ENCODE results near the gene NCK2. TPM values are rescaled to one million over a fixed set of nuclear protein-coding genes. Genes with fewer than 3 reads are reported as not detected.

NCK2 gene
- total and polyA plus RNA-seq, 2 donors from 2014 or later: 22.8 to 52.9 TPM

DNA sequence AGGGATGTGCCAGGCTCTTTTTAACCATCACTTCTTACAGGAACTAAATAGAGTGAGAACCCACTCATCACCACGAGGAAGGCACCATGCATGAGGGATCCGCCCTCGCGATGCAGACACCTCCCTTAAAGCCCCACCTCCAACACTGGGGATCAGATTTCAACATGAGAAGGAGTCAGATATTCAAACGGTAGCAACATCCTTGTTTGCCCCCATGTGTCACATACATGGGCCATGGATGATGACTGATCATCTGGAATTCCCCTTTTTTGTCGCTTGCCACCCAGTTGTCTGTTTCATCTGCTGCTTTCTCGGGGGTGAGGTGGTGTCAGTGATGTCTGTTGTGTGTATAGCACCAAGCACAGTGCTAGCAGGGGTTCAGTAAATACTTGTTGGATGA lies 57.9 kb downstream of the NCK2 start:
- Histone ChIP-seq H3K9me3 (ENCODE audit: control insufficient read depth in 2 of 3, insufficient read depth in 1 of 3, low read length in 3 of 3) (no peaks in the 10 kb centered on the region), H3K27me3 (ENCODE audit: control insufficient read depth, insufficient read depth, low read length) (no peaks in the 10 kb centered on the region), H3K36me3 (ENCODE audit: control insufficient read depth in 2 of 3, insufficient read depth in 3 of 3, low read length in 3 of 3) (no peaks in the 10 kb centered on the region), H3K27ac (ENCODE audit: low read depth in 2 of 2, low read length in 2 of 2) (no peak overlapping the region), H3K9ac (ENCODE audit: low read length in 3 of 3) (no peak overlapping the region), H3K4me3 (ENCODE audit: low read length in 3 of 3) (no peak overlapping the region), H3K4me1 (ENCODE audit: control insufficient read depth in 2 of 3, insufficient read depth in 2 of 3, low read depth in 1 of 3, low read length in 3 of 3) (peaks cover 0 to 8% (median under 1%) of the 10 kb centered on the region in 3 donors)
- DNase-seq (no peak), FAIRE-seq (no peak)
- TF ChIP-seq, protein P1, sequence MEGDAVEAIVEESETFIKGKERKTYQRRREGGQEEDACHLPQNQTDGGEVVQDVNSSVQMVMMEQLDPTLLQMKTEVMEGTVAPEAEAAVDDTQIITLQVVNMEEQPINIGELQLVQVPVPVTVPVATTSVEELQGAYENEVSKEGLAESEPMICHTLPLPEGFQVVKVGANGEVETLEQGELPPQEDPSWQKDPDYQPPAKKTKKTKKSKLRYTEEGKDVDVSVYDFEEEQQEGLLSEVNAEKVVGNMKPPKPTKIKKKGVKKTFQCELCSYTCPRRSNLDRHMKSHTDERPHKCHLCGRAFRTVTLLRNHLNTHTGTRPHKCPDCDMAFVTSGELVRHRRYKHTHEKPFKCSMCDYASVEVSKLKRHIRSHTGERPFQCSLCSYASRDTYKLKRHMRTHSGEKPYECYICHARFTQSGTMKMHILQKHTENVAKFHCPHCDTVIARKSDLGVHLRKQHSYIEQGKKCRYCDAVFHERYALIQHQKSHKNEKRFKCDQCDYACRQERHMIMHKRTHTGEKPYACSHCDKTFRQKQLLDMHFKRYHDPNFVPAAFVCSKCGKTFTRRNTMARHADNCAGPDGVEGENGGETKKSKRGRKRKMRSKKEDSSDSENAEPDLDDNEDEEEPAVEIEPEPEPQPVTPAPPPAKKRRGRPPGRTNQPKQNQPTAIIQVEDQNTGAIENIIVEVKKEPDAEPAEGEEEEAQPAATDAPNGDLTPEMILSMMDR (IDR thresholded peaks at IDR 0.05; ENCODE audit: borderline replicate concordance, extremely low read depth, insufficient read depth): no peak
- intact Hi-C loops (cut with DNase I): no loop called here

DNA sequence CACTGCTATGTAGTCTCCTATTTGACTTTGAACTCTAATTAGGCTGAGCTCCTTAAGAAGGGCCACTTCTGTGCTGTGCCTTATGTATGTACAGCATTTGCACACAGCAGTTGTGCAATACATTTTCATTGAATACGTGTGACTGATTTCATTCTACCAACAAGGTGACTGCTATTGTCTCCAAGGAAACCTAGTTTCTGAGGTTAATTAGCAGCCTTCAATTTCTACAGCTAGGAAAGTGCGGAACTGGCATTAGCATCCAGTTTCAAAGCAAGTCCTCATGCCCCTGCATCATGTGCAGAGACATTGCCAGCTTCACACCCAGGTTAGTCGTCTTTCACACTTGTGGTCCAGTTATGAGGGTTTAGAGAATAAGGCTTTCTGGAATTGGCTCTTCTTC lies 58.6 kb downstream of the NCK2 start:
- intact Hi-C loops (cut with DNase I): no loop called here
- Histone ChIP-seq H3K9ac (ENCODE audit: low read length in 3 of 3) (no peak overlapping the region), H3K4me1 (ENCODE audit: control insufficient read depth in 2 of 3, insufficient read depth in 2 of 3, low read depth in 1 of 3, low read length in 3 of 3) (peaks cover 0 to 8% (median 0%) of the 10 kb centered on the region in 3 donors), H3K9me3 (ENCODE audit: control insufficient read depth in 2 of 3, insufficient read depth in 1 of 3, low read length in 3 of 3) (no peaks in the 10 kb centered on the region), H3K4me3 (ENCODE audit: low read length in 3 of 3) (no peak overlapping the region), H3K27ac (ENCODE audit: low read depth in 2 of 2, low read length in 2 of 2) (no peak overlapping the region), H3K36me3 (ENCODE audit: control insufficient read depth in 2 of 3, insufficient read depth in 3 of 3, low read length in 3 of 3) (no peaks in the 10 kb centered on the region), H3K27me3 (ENCODE audit: control insufficient read depth, insufficient read depth, low read length) (no peaks in the 10 kb centered on the region)
- FAIRE-seq (no peak), DNase-seq (no peak)
- TF ChIP-seq, protein P1 (IDR thresholded peaks at IDR 0.05; ENCODE audit: borderline replicate concordance, extremely low read depth, insufficient read depth): no peak

DNA sequence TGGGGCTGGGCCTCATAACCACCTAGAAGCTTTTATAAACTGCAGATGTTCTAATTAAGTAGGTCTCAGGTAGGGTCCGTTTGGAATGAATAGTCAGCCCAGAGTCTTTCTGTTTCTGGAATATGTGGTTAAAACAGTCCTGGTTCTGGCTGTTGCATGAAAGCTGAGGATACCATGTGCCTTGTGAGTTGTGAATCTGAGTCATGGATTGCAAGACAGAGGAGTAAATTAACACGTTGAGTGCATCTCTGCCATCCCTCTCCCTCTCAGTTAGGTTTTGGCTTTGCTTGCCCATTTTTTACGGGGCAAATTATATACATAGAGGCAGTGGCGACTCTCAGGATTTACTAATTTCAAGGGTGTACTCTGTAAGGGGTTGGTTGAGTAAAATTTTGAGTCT lies 59.1 kb downstream of the NCK2 start:
- H3K27ac ChIP-seq (ENCODE audit: low read depth in 2 of 2, low read length in 2 of 2): no peak overlapping the region
- no peaks in the 10 kb centered on the region for H3K9me3 ChIP-seq (ENCODE audit: control insufficient read depth in 2 of 3, insufficient read depth in 1 of 3, low read length in 3 of 3)
- no peaks in the 10 kb centered on the region for H3K36me3 ChIP-seq (ENCODE audit: control insufficient read depth in 2 of 3, insufficient read depth in 3 of 3, low read length in 3 of 3)
- H3K4me3 ChIP-seq (ENCODE audit: low read length in 3 of 3): no peak overlapping the region
- no peaks in the 10 kb centered on the region for H3K27me3 ChIP-seq (ENCODE audit: control insufficient read depth, insufficient read depth, low read length)
- peaks cover 0 to 8% (median 0%) of the 10 kb centered on the region in 3 donors for H3K4me1 ChIP-seq (ENCODE audit: control insufficient read depth in 2 of 3, insufficient read depth in 2 of 3, low read depth in 1 of 3, low read length in 3 of 3)
- DNase-seq: no peak
- FAIRE-seq: no peak
- H3K9ac ChIP-seq (ENCODE audit: low read length in 3 of 3): no peak overlapping the region
- intact Hi-C loops (cut with DNase I): no loop called here
- TF ChIP-seq, protein P1 (IDR thresholded peaks at IDR 0.05; ENCODE audit: borderline replicate concordance, extremely low read depth, insufficient read depth): no peak

DNA sequence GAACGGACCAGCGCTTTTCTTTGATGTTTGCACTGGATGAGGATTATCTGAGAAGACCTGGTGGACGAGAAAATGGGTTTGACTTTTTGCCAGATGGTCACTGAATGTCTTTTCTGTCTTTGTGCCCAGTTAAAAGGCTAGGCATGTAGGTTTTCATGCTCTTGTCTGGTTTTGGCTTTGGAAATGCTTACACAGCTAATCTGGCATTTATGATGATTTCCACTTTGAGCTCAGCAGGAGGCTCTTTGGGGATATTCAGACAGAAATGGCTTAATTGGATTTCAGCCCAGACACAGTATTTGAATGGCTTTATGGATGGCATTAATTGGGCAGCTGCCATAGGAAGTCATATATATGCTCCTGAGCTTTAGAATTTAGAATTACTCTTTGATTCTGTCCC lies 59.6 kb downstream of the NCK2 start:
- DNase-seq (no peak), FAIRE-seq (no peak)
- Histone ChIP-seq H3K9ac (ENCODE audit: low read length in 3 of 3) (no peak overlapping the region), H3K36me3 (ENCODE audit: control insufficient read depth in 2 of 3, insufficient read depth in 3 of 3, low read length in 3 of 3) (no peaks in the 10 kb centered on the region), H3K9me3 (ENCODE audit: control insufficient read depth in 2 of 3, insufficient read depth in 1 of 3, low read length in 3 of 3) (no peaks in the 10 kb centered on the region), H3K27ac (ENCODE audit: low read depth in 2 of 2, low read length in 2 of 2) (no peak overlapping the region), H3K27me3 (ENCODE audit: control insufficient read depth, insufficient read depth, low read length) (no peaks in the 10 kb centered on the region), H3K4me3 (ENCODE audit: low read length in 3 of 3) (no peak overlapping the region), H3K4me1 (ENCODE audit: control insufficient read depth in 2 of 3, insufficient read depth in 2 of 3, low read depth in 1 of 3, low read length in 3 of 3) (peaks cover 0 to 8% (median 0%) of the 10 kb centered on the region in 3 donors)
- intact Hi-C loops (cut with DNase I): no loop called here
- TF ChIP-seq, protein P1 (IDR thresholded peaks at IDR 0.05; ENCODE audit: borderline replicate concordance, extremely low read depth, insufficient read depth): no peak

Data from kidney (tissue), 14 donors.